C4-2B (cell line): ENCODE data around the gene PSAPL1.

Experiments used
- ZFX ChIP-seq: fragments of 450-650 bp; IDR thresholded peaks from 2 replicates; pipeline ENCODE4 v1.6.1; 2017
- TF ChIP-seq, protein P1 (sequence below): fragments of 450-650 bp; conservative IDR thresholded peaks from 2 replicates; pipeline ENCODE4 v1.5.1; 2017; ENCODE audit warnings: mild to moderate bottlenecking

DNA sequence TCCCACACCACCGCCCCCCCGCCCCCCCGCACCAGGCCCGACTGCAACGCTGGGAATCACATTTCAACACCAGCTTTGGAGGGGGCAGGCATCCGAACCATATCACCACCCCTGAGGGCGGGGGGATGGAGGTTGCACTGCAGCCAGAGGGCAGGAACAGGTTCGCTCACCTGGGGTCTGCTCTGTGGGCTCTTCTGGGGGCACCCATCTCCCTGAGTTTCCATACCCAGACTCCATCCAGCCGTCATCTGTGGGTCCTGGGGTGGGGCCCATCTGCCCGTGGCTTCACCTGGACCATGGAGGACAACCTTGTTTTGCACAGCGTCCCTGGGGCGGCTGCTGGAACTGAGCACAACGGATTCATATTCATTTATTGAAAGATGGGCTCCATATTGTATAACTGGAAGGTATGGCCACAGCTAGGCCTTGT, 6.9 kb downstream of the PSAPL1 start:
- TF ChIP-seq, protein P1, sequence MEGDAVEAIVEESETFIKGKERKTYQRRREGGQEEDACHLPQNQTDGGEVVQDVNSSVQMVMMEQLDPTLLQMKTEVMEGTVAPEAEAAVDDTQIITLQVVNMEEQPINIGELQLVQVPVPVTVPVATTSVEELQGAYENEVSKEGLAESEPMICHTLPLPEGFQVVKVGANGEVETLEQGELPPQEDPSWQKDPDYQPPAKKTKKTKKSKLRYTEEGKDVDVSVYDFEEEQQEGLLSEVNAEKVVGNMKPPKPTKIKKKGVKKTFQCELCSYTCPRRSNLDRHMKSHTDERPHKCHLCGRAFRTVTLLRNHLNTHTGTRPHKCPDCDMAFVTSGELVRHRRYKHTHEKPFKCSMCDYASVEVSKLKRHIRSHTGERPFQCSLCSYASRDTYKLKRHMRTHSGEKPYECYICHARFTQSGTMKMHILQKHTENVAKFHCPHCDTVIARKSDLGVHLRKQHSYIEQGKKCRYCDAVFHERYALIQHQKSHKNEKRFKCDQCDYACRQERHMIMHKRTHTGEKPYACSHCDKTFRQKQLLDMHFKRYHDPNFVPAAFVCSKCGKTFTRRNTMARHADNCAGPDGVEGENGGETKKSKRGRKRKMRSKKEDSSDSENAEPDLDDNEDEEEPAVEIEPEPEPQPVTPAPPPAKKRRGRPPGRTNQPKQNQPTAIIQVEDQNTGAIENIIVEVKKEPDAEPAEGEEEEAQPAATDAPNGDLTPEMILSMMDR: no peak
- TF ChIP-seq ZFX: no peak
